Pulmonary artery endothelial cell (primary cell): ENCODE results near the gene EFNA5. TPM values are rescaled to one million over a fixed set of nuclear protein-coding genes. Genes with fewer than 3 reads are reported as not detected.

Experiments
- DNase-seq: peaks from one replicate; pipeline ENCODE4 v3.0.0-alpha.2; 2011; ENCODE audit warnings: low read depth, low spot score
- total RNA-seq: library from RNA; depleted of rRNA; stranded (reverse); fragments of >200 nt; gene quantifications from 2 replicates; pipeline ENCODE4 v1.2.3, GENCODE V29; 2014

The EFNA5 gene
- total RNA-seq, 1 donor from 2014 or later: 15.0 TPM

DNA sequence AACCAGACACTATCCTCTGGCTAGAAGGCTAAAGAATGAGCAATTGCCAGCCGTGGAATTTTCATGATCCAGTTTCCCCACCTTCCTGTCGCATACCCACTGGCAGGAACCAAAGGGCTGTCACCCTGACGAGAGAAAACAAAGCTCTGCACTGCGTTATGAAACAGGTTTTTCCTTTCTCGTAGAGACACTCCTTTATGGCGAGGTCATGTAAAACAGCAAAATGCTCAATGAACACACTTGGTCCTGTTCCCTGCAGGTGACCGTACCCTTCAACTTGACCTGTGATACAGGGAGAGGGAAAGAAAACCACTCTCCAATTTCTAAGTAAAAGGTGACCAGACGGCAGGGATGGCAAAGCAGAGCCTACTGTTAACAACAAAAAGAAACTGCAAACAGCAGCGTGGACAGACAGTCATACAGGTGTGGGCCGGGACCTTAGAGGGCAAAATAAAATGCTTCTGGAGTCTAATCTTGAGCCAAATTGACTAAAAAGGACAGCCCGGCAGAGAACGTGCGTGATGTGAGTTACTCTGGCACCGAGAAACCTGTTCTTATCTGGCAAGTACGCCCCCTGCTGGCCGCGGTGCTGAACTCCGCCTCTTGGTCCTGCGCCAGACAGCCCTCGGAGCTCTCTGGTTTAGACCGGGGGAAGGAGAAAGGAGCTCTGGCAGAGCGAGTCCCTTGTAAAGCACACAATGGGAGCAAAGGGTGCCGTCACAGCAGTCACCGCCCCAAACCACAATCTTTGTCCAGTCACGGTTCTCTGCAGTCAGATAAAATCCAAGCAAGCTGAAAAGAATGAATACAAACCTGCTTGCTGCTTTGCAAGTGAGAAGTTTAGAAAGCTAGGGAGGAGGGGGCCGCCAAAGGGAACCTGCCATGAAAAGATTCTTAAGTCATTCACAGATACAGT is 98.9 kb downstream of the EFNA5 start:
- peak; percentile 80 for DNase-seq

DNA sequence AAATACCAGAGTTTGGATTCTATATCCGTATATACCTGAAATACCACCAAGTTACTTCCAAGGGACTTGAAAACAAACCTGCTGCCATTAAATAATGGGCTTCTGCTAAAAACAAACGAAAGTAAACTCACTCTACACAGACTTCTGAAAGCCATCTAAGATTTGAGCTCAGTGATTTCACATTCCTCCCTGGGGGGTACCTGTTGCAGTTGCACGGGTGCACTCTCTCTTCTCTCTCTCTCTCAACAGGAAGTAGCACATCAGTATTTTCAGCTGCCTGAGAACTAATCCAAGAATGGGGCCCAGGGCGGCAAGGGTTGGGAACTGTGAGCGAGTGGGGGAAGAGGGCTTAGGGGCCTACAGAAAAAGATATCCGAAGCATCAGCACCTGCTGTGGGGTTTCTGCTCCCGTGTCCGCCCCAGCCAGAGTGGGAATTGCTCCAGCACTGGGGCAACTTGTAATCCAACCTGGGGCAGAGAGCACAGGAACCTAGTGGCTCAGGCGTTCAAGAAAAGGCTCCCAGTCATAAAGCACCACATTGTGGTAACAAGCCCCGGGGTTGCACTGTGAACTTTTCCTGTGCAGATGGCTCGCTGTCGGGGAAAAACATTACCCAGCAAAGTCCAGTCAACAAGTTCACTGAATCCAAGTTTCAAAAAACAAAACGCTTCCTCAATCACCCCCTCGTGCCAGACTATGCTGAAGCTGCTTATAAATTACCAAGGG is 99.8 kb downstream of the EFNA5 start:
- peak; percentile 62 for DNase-seq

DNA sequence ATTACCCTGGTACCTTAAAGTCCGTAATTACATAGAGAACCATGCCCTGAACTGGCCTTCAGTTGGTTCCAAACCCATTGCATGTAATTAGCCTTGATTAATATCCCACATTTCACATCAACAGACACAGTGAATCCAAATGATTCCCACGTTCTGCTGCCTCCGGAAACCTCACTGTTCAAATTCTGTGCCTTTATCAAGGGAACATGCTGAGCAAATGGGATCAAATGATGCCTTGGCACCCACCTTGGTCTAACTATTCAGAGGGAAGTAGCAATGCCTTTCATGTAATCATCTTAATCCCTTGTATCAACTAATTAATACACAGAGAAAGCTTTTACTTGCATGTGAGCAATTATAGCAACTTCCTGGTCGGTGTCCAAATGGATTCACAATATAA is 100.6 kb downstream of the EFNA5 start:
- DNase-seq: no peak

DNA sequence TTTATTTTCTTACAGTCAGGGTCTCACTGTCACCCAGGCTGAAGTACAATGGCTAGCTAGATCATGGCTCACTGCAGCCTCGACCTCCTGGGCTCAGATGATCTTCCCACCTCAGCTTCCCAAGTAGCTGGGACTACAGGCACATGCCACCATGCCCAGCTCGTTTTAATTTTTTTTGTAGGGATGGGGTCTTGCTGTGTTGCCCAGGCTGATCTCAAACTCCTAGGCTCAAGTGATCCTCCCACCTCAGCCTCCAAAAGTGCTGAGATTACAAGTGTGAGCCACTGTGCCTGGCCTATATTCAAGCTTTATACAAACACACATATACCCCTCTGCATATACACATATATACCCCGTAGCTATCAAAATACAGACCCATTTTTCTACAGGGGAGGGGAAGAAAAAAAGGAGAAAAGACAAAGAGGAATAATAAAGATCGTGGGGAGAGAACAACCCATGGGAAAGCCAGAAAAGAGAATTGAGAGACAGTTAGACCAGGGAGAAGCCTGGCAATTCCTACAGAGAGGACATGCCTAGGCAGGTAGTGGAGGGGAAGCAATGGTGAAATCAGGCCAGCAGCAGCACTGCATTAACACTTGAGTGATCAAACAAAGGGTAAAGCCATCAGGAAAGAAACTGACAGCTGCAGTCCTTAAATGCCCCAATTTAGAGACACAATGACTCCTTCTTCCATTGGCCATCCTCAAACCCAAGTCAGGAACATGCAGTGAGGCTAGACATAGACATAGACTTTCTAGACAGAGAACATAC is 102.7 kb downstream of the EFNA5 start:
- no peak for DNase-seq

DNA sequence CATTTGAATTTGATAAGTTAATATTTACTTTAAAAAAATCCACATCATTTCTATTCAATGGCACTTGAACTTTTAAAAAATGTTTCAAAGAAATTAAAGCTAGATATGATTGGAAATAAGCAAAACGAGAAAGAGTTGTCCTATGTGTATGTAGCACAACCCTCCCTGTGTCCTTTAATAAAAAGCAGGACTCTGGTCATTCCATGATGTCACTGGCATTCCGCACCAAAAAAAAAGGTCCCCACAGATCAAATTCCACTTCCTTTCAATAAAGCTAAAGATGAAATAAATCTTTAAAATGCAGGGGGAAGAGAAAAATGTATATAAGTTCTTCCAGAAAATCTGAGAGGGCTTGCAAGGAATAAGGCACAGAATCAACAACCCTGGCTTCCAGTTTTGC is 103.8 kb downstream of the EFNA5 start:
- DNase-seq: no peak

DNA sequence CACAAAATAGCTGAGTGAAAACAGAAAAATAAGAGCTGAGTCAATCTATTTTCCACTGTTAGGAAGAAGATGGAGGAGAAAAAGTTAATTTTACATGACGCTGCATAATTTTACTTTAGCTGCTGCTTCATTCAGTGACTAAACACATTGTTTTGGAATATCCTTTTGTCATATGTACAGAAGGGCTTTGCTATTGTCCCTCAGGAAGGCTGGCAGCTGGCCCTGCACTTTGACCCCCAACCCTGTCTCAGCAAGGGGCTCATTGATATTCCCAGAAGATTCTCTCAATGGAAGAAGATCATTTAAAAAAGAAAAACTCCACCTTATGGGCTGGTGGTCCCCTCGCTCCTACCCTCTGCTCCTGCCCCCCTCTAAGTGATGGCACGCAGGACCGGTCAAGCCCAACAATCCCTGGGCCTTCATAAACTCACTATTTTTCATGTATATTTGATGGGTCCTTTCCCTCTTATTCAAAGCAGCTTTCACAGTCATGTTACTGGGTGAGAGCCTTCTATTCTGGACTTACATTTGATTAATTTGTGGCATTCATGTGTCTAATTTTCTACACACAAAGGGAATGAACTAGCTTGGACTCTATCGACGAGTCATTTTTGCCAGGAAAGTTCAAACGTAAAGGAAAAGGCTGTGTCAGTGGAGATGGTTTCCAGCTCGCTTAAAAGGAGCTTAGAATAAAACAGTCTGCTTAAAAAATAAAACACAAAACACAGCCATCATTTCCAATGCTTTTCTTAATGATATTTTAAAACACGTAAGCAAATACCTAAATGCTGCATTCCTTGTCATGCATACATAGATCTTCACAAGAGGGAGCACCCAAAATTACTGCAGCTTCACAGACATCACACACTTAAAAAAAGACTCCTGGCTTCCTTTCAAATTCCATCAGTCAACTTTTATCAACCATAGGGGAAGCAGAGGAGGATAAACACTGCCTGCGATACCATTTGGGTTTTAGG is 104.7 kb downstream of the EFNA5 start:
- DNase-seq: no peak

- no peak for DNase-seq
Observed at GRCh38 chr5:107564931-107565372, 105.8 kb downstream of the EFNA5 start.

- no peak for DNase-seq
Observed at GRCh38 chr5:107563959-107564544, 106.7 kb downstream of the EFNA5 start.

DNA sequence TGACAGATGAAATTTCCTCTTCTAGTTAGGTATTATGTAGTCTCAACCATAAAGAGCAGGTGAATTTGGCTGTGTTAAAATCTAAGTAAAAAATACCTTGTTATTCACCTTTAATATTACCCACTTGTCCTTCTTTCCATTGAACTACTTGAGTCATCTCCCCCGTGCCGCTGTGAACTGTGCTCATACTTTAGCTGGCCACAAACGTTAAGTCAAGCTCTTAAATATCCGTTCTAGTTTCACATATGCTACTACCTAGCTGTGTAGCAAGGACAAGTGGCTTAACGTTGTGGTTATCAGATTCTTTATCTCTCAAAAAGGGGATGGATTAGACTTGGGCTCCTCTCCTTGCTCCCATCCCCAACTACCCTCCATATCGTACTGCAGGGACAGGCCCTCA is 110.4 kb downstream of the EFNA5 start:
- DNase-seq: no peak

DNA sequence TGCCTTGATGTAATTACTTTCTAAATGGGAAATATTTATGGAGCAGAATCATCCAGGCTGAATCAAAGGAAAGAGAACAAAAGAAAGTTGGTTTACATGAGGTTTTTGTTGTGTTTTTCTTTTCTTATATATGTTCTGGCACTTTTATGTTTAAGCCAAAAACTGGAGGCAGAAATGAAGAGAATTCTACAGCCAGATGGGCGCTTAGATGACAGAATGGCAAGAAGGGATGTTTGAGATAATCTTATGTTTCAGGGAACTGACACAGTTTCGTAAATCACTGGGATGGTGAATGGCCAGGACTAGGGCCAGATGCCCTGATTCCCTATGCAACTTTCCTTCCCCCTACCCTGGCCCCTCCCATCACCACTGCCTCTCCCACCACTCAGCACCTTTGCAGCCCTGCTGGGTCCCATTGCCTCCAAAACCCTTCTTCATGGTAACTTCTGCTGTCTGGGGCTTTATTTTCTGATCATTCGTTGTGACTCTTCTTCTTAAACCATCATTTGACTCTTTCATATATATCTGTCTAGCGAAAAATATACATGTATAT is 111.8 kb downstream of the EFNA5 start:
- DNase-seq: no peak

- DNase-seq: no peak
Observed at GRCh38 chr5:107557051-107557658, 113.6 kb downstream of the EFNA5 start.

- DNase-seq: no peak
Observed at GRCh38 chr5:107556575-107556974, 114.2 kb downstream of the EFNA5 start.

DNA sequence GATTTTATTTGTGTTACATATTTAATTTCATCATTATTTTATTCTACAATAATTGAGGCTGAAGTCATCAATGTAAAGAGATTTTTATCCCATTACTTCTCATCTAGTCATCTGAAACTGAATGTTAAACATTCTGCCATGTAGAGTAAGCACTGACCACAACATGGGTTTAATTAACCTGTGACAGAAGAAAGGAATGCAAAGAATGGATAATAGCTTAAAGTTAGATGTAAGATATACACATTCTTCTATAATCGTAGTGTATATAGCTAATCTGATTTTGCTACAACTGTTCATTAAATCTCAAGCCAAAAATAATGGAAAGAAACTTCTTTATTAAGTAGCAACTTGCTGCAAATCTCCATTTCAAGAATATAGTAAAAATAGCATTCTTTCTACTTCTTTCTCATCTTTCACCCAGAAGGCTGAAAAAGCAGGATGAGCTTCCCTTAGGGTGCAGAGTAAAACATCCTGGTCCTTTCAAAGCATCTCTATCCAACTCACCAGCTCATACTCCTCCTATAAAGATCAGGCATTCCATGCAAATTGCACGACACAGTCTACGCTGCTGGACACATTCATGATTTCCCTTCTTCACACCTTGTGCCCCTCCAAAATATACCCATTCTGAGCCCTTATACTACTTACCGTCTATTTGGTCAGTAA is 115.2 kb downstream of the EFNA5 start:
- DNase-seq: no peak

DNA sequence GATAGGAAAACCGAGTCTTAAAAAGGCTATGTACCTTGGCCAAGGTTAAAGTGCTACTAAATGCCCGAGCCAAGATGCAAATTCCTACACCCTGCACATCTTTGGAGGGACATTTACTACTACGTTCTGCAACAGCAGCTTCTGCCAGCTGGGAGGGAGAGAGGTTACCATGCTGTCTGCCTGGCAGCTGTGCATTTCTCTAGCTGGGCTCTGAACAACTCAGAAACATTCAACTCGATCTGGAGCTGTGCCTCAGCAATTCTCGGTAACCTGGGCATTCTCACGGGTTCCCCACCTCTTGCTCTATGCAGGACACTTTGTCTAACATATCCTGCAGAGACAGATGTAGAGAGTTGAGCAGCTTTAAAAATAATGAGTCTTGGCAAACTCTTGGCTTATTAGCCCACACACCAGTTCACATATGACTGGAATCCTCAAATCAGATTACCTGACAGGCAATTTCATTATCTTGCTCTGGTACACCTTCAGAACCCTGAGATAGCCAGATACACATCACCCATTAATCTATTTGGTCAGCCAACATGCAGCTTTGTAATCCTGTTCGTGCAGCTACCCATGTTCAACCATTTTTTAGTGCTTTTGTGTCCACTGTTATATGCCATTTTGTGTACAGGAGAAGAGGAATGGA is 115.8 kb downstream of the EFNA5 start:
- DNase-seq: no peak

DNA sequence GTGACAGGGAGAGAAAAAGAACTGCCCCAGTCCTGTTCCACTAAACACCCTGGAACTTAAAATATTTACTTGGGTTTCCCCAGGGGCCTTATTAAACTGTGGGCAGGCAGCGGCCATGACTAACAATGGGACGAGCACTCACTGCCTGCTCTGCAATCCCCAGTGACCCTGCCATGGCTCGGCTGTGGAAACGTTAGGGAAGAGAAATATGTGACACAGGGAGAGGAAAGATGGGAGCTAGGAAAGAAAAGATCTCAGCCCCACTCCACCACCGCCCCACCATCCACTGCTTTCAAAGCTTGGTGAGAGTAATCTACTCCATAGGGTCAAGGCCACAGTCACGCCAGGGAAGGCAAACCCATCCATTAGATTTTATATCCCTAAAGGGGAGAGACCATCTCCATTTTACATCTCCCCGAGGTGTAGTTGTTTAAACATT is 117.6 kb downstream of the EFNA5 start:
- no peak for DNase-seq

DNA sequence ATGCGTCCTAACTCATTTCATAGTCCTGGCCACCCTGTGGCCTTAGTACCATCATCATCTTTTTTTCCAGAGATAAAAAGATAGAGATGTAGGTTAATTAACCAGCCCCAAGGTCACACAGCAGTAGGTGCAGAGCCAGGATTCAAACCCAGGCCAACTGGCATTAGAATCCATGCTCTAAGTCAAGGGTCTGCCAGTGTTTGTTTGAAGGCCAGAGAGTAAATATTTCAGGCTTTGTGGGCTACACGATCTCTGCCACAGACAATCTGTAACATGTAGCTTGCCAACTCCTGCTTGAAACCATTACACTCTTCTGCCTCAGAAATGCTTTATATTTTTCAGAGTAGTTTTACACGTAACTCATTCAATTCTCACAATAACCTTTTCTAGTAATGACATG is 119.6 kb downstream of the EFNA5 start:
- no peak for DNase-seq

- no peak for DNase-seq
Observed at GRCh38 chr5:107549567-107549966, 121.2 kb downstream of the EFNA5 start.

GRCh38 chr5:107548477-107548876 is 122.3 kb downstream of the EFNA5 start:
- DNase-seq: no peak
